ENCODE data around the gene NKD1. TPM values are rescaled to one million over a fixed set of nuclear protein-coding genes. Genes with fewer than 3 reads are reported as not detected.

Gene NKD1
- total RNA-seq, 1 donor from 2014 or later: 1.7 TPM

DNA sequence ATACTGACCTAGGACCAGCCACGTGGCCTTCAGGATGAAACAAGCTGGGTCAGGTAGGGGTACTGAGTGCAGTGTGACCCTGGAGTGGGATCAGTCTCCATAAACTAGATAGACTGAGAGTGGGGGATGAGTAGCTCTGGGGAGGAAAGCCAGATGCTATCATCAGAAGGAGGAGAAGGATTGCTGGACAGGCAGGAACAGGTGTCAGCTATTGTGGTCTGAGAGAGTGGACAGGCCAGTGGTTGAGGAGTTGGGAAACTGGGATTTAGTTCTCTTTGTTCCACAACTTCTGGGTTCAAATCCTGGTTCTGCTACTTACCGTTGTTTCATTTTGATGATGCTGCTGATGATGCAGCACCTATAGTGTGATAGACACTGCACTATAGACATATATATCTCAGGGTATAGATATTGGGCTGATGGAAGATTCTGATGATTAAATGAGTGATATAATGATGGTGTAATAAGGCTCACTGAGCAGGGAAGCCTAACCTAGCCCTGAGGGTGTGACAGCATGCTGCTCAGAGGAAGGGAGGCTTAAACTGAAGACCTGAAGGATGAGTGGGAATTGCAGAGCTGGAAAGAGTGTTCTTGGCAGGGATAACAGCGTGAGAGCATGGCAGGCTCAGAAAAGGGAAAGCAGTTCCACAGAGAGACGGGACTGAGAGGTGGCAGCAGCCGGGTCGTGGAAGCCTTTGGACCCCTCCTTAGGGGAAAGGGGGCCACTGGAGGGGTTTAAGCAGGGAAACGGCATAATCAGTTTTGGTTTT, 66.9 kb downstream of the NKD1 start:
- Histone ChIP-seq H3K4me3 (no peak overlapping the region), H3K27ac (peak overlapping the region; percentile 35), H3K36me3 (no peaks in the 10 kb centered on the region), H3K4me1 (peaks cover 23% of the 10 kb centered on the region), H3K27me3 (no peaks in the 10 kb centered on the region), H3K9me3 (no peaks in the 10 kb centered on the region)
- intact Hi-C loops (cut with DNase I): no loop called here
- DNase-seq (ENCODE audit: extremely low spot score in 2 of 2): no peak
- TF ChIP-seq POLR2AphosphoS5 (IDR thresholded peaks at IDR 0.05; ENCODE audit: insufficient read depth in 1 of 2, low read depth in 1 of 2) (no peak), POLR2A (IDR thresholded peaks at IDR 0.05) (no peak)
- TF ChIP-seq, protein P1, sequence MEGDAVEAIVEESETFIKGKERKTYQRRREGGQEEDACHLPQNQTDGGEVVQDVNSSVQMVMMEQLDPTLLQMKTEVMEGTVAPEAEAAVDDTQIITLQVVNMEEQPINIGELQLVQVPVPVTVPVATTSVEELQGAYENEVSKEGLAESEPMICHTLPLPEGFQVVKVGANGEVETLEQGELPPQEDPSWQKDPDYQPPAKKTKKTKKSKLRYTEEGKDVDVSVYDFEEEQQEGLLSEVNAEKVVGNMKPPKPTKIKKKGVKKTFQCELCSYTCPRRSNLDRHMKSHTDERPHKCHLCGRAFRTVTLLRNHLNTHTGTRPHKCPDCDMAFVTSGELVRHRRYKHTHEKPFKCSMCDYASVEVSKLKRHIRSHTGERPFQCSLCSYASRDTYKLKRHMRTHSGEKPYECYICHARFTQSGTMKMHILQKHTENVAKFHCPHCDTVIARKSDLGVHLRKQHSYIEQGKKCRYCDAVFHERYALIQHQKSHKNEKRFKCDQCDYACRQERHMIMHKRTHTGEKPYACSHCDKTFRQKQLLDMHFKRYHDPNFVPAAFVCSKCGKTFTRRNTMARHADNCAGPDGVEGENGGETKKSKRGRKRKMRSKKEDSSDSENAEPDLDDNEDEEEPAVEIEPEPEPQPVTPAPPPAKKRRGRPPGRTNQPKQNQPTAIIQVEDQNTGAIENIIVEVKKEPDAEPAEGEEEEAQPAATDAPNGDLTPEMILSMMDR (IDR thresholded peaks at IDR 0.05): no peak

DNA sequence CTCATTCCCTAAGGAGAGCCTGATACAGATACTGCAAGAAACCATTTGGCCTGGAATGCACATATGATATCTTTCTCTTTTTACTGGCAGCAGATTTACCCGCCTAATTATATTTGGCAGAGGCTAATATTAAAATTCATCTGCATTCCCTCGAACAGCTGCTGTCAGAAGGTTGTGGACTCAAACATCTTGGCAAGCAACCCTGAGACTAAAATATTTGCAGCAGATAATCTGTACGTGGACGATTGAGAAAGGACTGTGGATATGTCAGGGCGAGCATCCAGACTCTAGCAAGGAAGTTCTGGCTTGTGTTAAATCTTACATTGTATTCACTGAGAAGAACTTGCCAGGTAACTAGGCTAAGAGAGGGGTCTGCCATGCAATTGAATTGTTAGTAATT, 67.7 kb downstream of the NKD1 start:
- TF ChIP-seq POLR2A (IDR thresholded peaks at IDR 0.05) (no peak), POLR2AphosphoS5 (IDR thresholded peaks at IDR 0.05; ENCODE audit: insufficient read depth in 1 of 2, low read depth in 1 of 2) (no peak)
- TF ChIP-seq, protein P1 (IDR thresholded peaks at IDR 0.05): no peak
- Histone ChIP-seq H3K27ac (no peak overlapping the region), H3K4me1 (peaks cover 23% of the 10 kb centered on the region), H3K27me3 (no peaks in the 10 kb centered on the region), H3K9me3 (no peaks in the 10 kb centered on the region), H3K36me3 (no peaks in the 10 kb centered on the region), H3K4me3 (no peak overlapping the region)
- no peak for DNase-seq (ENCODE audit: extremely low spot score in 2 of 2)
- intact Hi-C loops (cut with DNase I): no loop called here

DNA sequence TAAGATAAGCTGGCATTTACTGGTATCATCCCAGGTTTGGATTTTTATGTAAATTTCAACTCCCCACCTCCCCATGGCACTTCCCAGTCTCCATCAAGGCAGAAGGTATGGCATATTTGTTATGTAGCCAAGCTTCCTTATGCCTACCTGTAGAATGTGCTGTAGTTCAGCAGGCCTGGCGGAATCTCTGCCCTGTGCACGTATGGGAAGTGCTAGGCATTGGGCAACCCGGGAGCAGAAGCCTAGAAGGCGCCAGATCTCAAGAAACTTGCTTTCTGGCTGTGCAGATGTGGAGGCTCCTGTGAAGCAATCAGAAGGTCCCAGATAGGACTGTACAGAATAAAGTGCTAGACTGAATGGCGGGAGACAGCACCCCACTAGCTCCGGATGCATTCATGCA, 68.2 kb downstream of the NKD1 start:
- no peak for TF ChIP-seq POLR2A (IDR thresholded peaks at IDR 0.05)
- TF ChIP-seq, protein P1 (IDR thresholded peaks at IDR 0.05): no peak
- TF ChIP-seq POLR2AphosphoS5 (IDR thresholded peaks at IDR 0.05; ENCODE audit: insufficient read depth in 1 of 2, low read depth in 1 of 2): no peak
- H3K4me1 ChIP-seq: peaks cover 23% of the 10 kb centered on the region
- no peak overlapping the region for H3K27ac ChIP-seq
- H3K4me3 ChIP-seq: no peak overlapping the region
- intact Hi-C loops (cut with DNase I): no loop called here
- H3K36me3 ChIP-seq: no peaks in the 10 kb centered on the region
- DNase-seq (ENCODE audit: extremely low spot score in 2 of 2): no peak
- no peaks in the 10 kb centered on the region for H3K27me3 ChIP-seq
- no peaks in the 10 kb centered on the region for H3K9me3 ChIP-seq

GRCh38 chr16:50616883-50617645, 68.9 kb downstream of the NKD1 start:
- intact Hi-C loops (cut with DNase I): no loop called here
- no peak for DNase-seq (ENCODE audit: extremely low spot score in 2 of 2)
- no peak for TF ChIP-seq POLR2A (IDR thresholded peaks at IDR 0.05)
- TF ChIP-seq POLR2AphosphoS5 (IDR thresholded peaks at IDR 0.05; ENCODE audit: insufficient read depth in 1 of 2, low read depth in 1 of 2): no peak
- TF ChIP-seq, protein P1 (IDR thresholded peaks at IDR 0.05): no peak
- Histone ChIP-seq H3K27me3 (no peaks in the 10 kb centered on the region), H3K4me1 (peaks cover 23% of the 10 kb centered on the region), H3K36me3 (no peaks in the 10 kb centered on the region), H3K9me3 (no peaks in the 10 kb centered on the region), H3K27ac (no peak overlapping the region), H3K4me3 (no peak overlapping the region)

Data from vagina (tissue), 2 donors.